H1 (cell line): ENCODE data around the gene LPCAT3. TPM values are rescaled to one million over a fixed set of nuclear protein-coding genes. Genes with fewer than 3 reads are reported as not detected.

Experiments
- CTCF ChIA-PET: fragments of 300-600 bp; sonication (Branson Sonifier 250); formaldehyde crosslinking; loops from one replicate; lab custom pipeline; 2021; ENCODE audit not compliant: partially characterized antibody; lab: Charles Lee
- POLR2A ChIA-PET: fragments of 300-600 bp; sonication (Branson Sonifier 250); formaldehyde crosslinking; loops from one replicate; lab custom pipeline; 2021; ENCODE audit warnings: inconsistent platforms; ENCODE audit not compliant: partially characterized antibody; lab: Charles Lee
- DNase-seq, 2 experiments: peaks; one replicate each; pipeline versions ENCODE4 v3.0.0 to v3.0.0-alpha.2; 2010 to 2022; ENCODE audit warnings: low spot score in 2 of 2, low read depth in 1 of 2, mixed read lengths in 1 of 2
- FAIRE-seq: peaks from 2 replicates; lab custom pipeline; 2011; peaks lifted over from hg19 to GRCh38; lab: Jason Lieb, UNC
- H2AFZ ChIP-seq: 2 replicates; pipeline ENCODE4 v1.8.1; 2012; ENCODE audit warnings: low read length, inconsistent platforms
- H2AK5ac ChIP-seq: 2 replicates; pipeline ENCODE4 v1.6.1; 2013; ENCODE audit warnings: low read depth, low read length
- H2BK120ac ChIP-seq: replicated peaks from 2 replicates; pipeline ENCODE3; 2013; ENCODE audit warnings: low read depth, low read length, inconsistent platforms
- H2BK12ac ChIP-seq: 2 replicates; pipeline ENCODE4 v1.6.1; 2013; ENCODE audit warnings: low read depth, low read length
- H2BK15ac ChIP-seq: 2 replicates; pipeline ENCODE4 v1.6.1; 2013; ENCODE audit warnings: low read length
- H2BK20ac ChIP-seq: 2 replicates; pipeline ENCODE4 v1.6.1; 2013; ENCODE audit warnings: low read length
- H2BK5ac ChIP-seq: 2 replicates; pipeline ENCODE4 v1.6.1; 2013; ENCODE audit warnings: low read depth, low read length
- H3K14ac ChIP-seq: 2 replicates; pipeline ENCODE4 v1.6.1; 2013; ENCODE audit warnings: inconsistent platforms; ENCODE audit not compliant: insufficient read length
- H3K18ac ChIP-seq: 2 replicates; pipeline ENCODE4 v1.6.1; 2013; ENCODE audit warnings: low read length; ENCODE audit errors: extremely low read depth
- H3K23ac ChIP-seq: 2 replicates; pipeline ENCODE4 v1.6.1; 2013; ENCODE audit warnings: inconsistent platforms; ENCODE audit not compliant: insufficient read length
- H3K23me2 ChIP-seq: 2 replicates; pipeline ENCODE4 v1.6.1; 2013; ENCODE audit warnings: low read depth, low read length
- H3K27ac ChIP-seq: 2 replicates; pipeline ENCODE4 v1.6.1; 2011; ENCODE audit warnings: low read depth, low read length, inconsistent platforms
- H3K27me3 ChIP-seq, 4 experiments: replicated peaks in 1 of 4; 1 replicate in 1 of 4; 2 replicates in 3 of 4; pipeline versions ENCODE4 v1.6.1 to v1.8.1; 2011 to 2013; ENCODE audit warnings: low read length in 3 of 4, mild to moderate bottlenecking in 3 of 4, inconsistent platforms in 2 of 4, mixed read lengths in 2 of 4, moderate library complexity in 1 of 4; ENCODE audit not compliant: control insufficient read depth in 3 of 4, insufficient read depth in 3 of 4; ENCODE audit errors: extremely low read depth in 1 of 4
- H3K36me3 ChIP-seq, 4 experiments: 2 replicates each; pipeline versions ENCODE4 v1.6.1 to v1.8.1; 2011 to 2013; ENCODE audit warnings: mild to moderate bottlenecking in 4 of 4, low read length in 3 of 4, moderate library complexity in 2 of 4, control low read depth in 1 of 4, inconsistent platforms in 1 of 4; ENCODE audit not compliant: insufficient read depth in 4 of 4, control insufficient read depth in 2 of 4
- H3K4ac ChIP-seq: replicated peaks from 2 replicates; pipeline ENCODE3; 2013; ENCODE audit warnings: low read length, low read depth, mixed read lengths, inconsistent platforms; ENCODE audit not compliant: insufficient read length
- H3K4me1 ChIP-seq, 4 experiments: replicated peaks in 1 of 4; 1 replicate in 1 of 4; 2 replicates in 3 of 4; pipeline versions ENCODE4 v1.6.1 to v1.8.1; 2011 to 2013; ENCODE audit warnings: low read length in 3 of 4, inconsistent platforms in 2 of 4, mixed read lengths in 1 of 4; ENCODE audit not compliant: insufficient read depth in 4 of 4, control insufficient read depth in 3 of 4
- H3K4me2 ChIP-seq, 2 experiments: 2 replicates each; pipeline versions ENCODE4 v1.6.1 to v1.8.1; 2011 to 2013; ENCODE audit warnings: low read depth in 2 of 2, low read length in 2 of 2, control low read depth in 1 of 2, inconsistent platforms in 1 of 2, mild to moderate bottlenecking in 1 of 2; ENCODE audit not compliant: insufficient read depth in 1 of 2
- H3K4me3 ChIP-seq, 4 experiments: fragments of 200-600, 300-600 bp in 1 of 4; sonication (generic), shearing (Covaris generic), sonication (Bioruptor Twin) in 1 of 4; 2 replicates each; pipeline versions ENCODE4 v1.5.1 to v1.8.1; 2011 to 2016; ENCODE audit warnings: low read length in 4 of 4, low read depth in 3 of 4, control low read depth in 2 of 4, inconsistent platforms in 2 of 4, mild to moderate bottlenecking in 2 of 4, mixed read lengths in 1 of 4, moderate library complexity in 1 of 4; ENCODE audit not compliant: insufficient read depth in 2 of 4; ENCODE audit errors: extremely low read depth in 1 of 4
- H3K56ac ChIP-seq: replicated peaks from 2 replicates; pipeline ENCODE3; 2013; ENCODE audit warnings: low read depth, mild to moderate bottlenecking, mixed read lengths, low read length, inconsistent platforms; ENCODE audit not compliant: insufficient read length
- H3K79me1 ChIP-seq: 2 replicates; pipeline ENCODE4 v1.6.1; 2013; ENCODE audit warnings: low read depth, low read length, control low read depth
- H3K79me2 ChIP-seq, 2 experiments: 2 replicates each; pipeline versions ENCODE4 v1.6.1 to v1.8.1; 2012 to 2013; ENCODE audit warnings: low read length in 2 of 2, mild to moderate bottlenecking in 2 of 2, inconsistent platforms in 1 of 2; ENCODE audit not compliant: insufficient read depth in 2 of 2, control insufficient read depth in 1 of 2
- H3K9ac ChIP-seq, 4 experiments: replicated peaks in 1 of 4; 1 replicate in 1 of 4; 2 replicates in 3 of 4; pipeline versions ENCODE4 v1.6.1 to v1.8.1; 2011 to 2013; ENCODE audit warnings: low read depth in 3 of 4, low read length in 3 of 4, control low read depth in 2 of 4, mild to moderate bottlenecking in 2 of 4, moderate library complexity in 2 of 4, inconsistent platforms in 1 of 4; ENCODE audit errors: extremely low read depth in 1 of 4
- H3K9me3 ChIP-seq, 2 experiments: 2 replicates each; pipeline versions ENCODE4 v1.6.1 to v1.8.1; 2012 to 2013; ENCODE audit warnings: mild to moderate bottlenecking in 2 of 2, moderate library complexity in 2 of 2, control low read depth in 1 of 2, inconsistent platforms in 1 of 2, low read depth in 1 of 2, low read length in 1 of 2, mixed read lengths in 1 of 2; ENCODE audit not compliant: insufficient read depth in 2 of 2
- H4K20me1 ChIP-seq, 2 experiments: replicated peaks in 1 of 2; 2 replicates each; pipeline versions ENCODE3 to v1.8.1; 2011 to 2013; ENCODE audit warnings: inconsistent platforms in 2 of 2, low read length in 2 of 2, mild to moderate bottlenecking in 1 of 2; ENCODE audit not compliant: insufficient read depth in 2 of 2, control insufficient read depth in 1 of 2
- H4K5ac ChIP-seq: 2 replicates; pipeline ENCODE4 v1.6.1; 2013; ENCODE audit warnings: low read length, low read depth, mixed read lengths, inconsistent platforms; ENCODE audit not compliant: insufficient read length
- H4K8ac ChIP-seq: 2 replicates; pipeline ENCODE4 v1.8.0; 2013; ENCODE audit warnings: mild to moderate bottlenecking, moderate library complexity, low read length, inconsistent platforms; ENCODE audit not compliant: insufficient read depth; ENCODE audit errors: extremely low read depth
- H4K91ac ChIP-seq: replicated peaks from 2 replicates; pipeline ENCODE3; 2013; ENCODE audit warnings: low read length, mixed read lengths, inconsistent platforms; ENCODE audit not compliant: insufficient read length
- CBX8 ChIP-seq: fragments of 300-800, 300-1000 bp; sonication (generic); IDR thresholded peaks from 2 replicates; pipeline ENCODE4 v1.7.1; 2016; ENCODE audit warnings: low read depth, low read length, borderline replicate concordance
- EGR1 ChIP-seq: IDR thresholded peaks from 2 replicates; pipeline ENCODE4 v1.6.1; 2011; ENCODE audit warnings: low read depth, low read length, borderline replicate concordance
- KDM5A ChIP-seq: fragments of 200-600 bp; IDR thresholded peaks from 2 replicates; pipeline ENCODE4 v1.7.1; 2012; ENCODE audit warnings: mild to moderate bottlenecking, low read length, inconsistent platforms, mixed read lengths
- MAFK ChIP-seq: IDR thresholded peaks from 2 replicates; pipeline ENCODE4 v1.6.1; 2012; ENCODE audit warnings: low read depth, mild to moderate bottlenecking, improper control_type of control experiment, low read length
- PHF8 ChIP-seq: fragments of 200-600 bp; sonication (generic); conservative IDR thresholded peaks from 2 replicates; pipeline ENCODE4 v1.7.1; 2012; ENCODE audit warnings: low read depth, mild to moderate bottlenecking, inconsistent platforms, low read length, moderate library complexity
- POLR2AphosphoS5 ChIP-seq: IDR thresholded peaks from 2 replicates; pipeline ENCODE4 v1.6.1; 2011; ENCODE audit warnings: low read depth, low read length
- POU5F1 ChIP-seq: IDR thresholded peaks from 2 replicates; pipeline ENCODE4 v1.6.1; 2011; ENCODE audit warnings: low read depth, mild to moderate bottlenecking, low read length, moderate library complexity
- RXRA ChIP-seq: IDR thresholded peaks from 2 replicates; pipeline ENCODE4 v1.6.1; 2011; ENCODE audit warnings: low read depth, mild to moderate bottlenecking, low read length, moderate library complexity; ENCODE audit not compliant: insufficient read depth
- SP1 ChIP-seq: IDR thresholded peaks from 2 replicates; pipeline ENCODE4 v1.6.1; 2011; ENCODE audit warnings: low read depth, low read length
- YY1 ChIP-seq: IDR thresholded peaks from 2 replicates; pipeline ENCODE4 v1.6.1; 2011; ENCODE audit warnings: low read depth, mild to moderate bottlenecking, low read length
- ZNF274 ChIP-seq: IDR thresholded peaks from 2 replicates; pipeline ENCODE4 v1.7.0; 2012; ENCODE audit warnings: low read length, borderline replicate concordance; ENCODE audit errors: extremely low read depth
- WGBS, 2 experiments: shearing (Covaris generic) in 1 of 2; methylation state at CpG; one replicate each; pipeline versions ENCODE4 v1.1.6 to v1.1.7; 2013 to 2015; ENCODE audit warnings: low lambda C conversion rate in 2 of 2, mixed read lengths in 2 of 2, inconsistent platforms in 1 of 2, low coverage in 1 of 2, missing lambda C conversion rate in 1 of 2; ENCODE audit not compliant: insufficient replicate concordance in 2 of 2, insufficient coverage in 1 of 2, insufficient read length in 1 of 2; ENCODE audit errors: extremely low coverage in 1 of 2, missing lambda C conversion rate in 1 of 2; 5-methylcytosine and 5-hydroxymethylcytosine counted together
- polyA plus RNA-seq, 7 experiments: library from polyadenylated mRNA; depleted of rRNA in 3 of 7; stranded (reverse) in 5 of 7; unstranded in 2 of 7; fragments of >200 nt in 5 of 7; fragments of 200-250 nt in 2 of 7; gene quantifications; 1 replicate in 5 of 7; 2 replicates in 1 of 7; 4 replicates in 1 of 7; pipeline versions ENCODE4 v1.2.1 to v1.2.3, GENCODE V29; 2011 to 2013; ENCODE audit warnings: missing spikeins in 2 of 7, mixed read lengths in 2 of 7
- total RNA-seq: library from RNA; stranded (reverse); fragmentation: NEBNext Ultra II Directional; extraction: Animal tissue kit (Norgen Biotek cat#: 25700); gene quantifications from 2 replicates; pipeline ENCODE4 v1.2.1, GENCODE V29; 2021
- TF ChIP-seq, protein P1 (sequence below): IDR thresholded peaks from 2 replicates; pipeline ENCODE4 v1.6.1; 2012; ENCODE audit warnings: inconsistent platforms
- TF ChIP-seq, protein P2 (sequence below): IDR thresholded peaks from 2 replicates; pipeline ENCODE4 v1.6.1; 2011; ENCODE audit warnings: low read depth, mild to moderate bottlenecking, low read length; ENCODE audit not compliant: insufficient read depth

Gene LPCAT3
- total and polyA plus RNA-seq, 2 of the 8 experiments (the other 6 are each of a cell fraction or from before 2014, with no cell fraction given), result 55.8 to 70.4 TPM

DNA sequence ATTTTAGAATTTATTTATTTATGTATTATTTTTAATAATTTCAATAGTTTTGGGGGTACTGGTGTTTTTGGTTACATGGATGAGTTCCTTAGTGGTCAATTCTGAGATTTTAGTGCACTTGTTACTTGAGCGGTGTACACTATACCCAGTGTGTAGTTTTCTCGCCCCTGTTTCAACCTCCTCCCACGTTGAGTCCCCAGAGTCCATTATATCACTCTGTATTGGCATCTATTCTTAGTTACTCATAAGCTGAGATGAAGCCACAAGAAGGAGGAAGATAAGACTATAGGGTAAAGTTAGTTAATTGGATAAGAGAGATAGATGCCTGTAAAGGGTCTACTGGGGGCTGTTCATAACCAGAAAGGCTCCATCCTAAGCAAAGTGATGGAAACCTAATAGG lies 46.2 kb upstream of the LPCAT3 start:
- FAIRE-seq, result no peak
- no peaks in the 10 kb centered on the region for H3K27me3 ChIP-seq

More for the DNA sequence above, 46.2 kb upstream of the LPCAT3 start:
- Histone ChIP-seq H3K56ac (no peak overlapping the region), H4K8ac (no peak overlapping the region), H2BK5ac (no peak overlapping the region), H3K4me3 (no peak overlapping the region), H3K23ac (no peak overlapping the region), H2BK20ac (no peak overlapping the region), H2BK120ac (no peak overlapping the region), H3K4me1 (peaks cover 0 to 5% (median 2%) of the 10 kb centered on the region in 4 experiments; a peak in 3 of 7 replicates), H4K91ac (no peak overlapping the region), H3K4ac (no peak overlapping the region), H4K5ac (no peak overlapping the region), H3K79me1 (no peaks in the 10 kb centered on the region), H3K9ac (no peak overlapping the region), H4K20me1 (no peaks in the 10 kb centered on the region), H2AFZ (no peak overlapping the region), H3K23me2 (no peaks in the 10 kb centered on the region), H2AK5ac (no peak overlapping the region), H2BK15ac (no peak overlapping the region), H3K36me3 (no peaks in the 10 kb centered on the region), H3K14ac (no peak overlapping the region), H3K79me2 (no peaks in the 10 kb centered on the region), H3K4me2 (no peak overlapping the region), H3K18ac (no peak overlapping the region), H2BK12ac (no peak overlapping the region), H3K9me3 (no peaks in the 10 kb centered on the region; a peak in 1 of 4 replicates), H3K27ac (no peak overlapping the region)
- ChIA-PET CTCF (interaction anchor here (0.9 to 3.1 kb wide), 3 partner anchors 8 to 49 kb away, joined by 3 to 13 read pairs (median 3); no protein-coding TSS in a partner anchor), POLR2A (interaction anchor here (1.9 kb wide), 1 partner anchor 12 kb away, joined by 9 read pairs; no protein-coding TSS in a partner anchor)
- DNase-seq, result no peak
- 81% methylated on average over 3 of the region's 3 CpGs; no CpG with 5 or more reads in 1 of the 2 experiments for WGBS, 2 experiments
- no peak for TF ChIP-seq RXRA
- no peak for TF ChIP-seq PHF8
- no peak for TF ChIP-seq YY1
- TF ChIP-seq, protein P1, sequence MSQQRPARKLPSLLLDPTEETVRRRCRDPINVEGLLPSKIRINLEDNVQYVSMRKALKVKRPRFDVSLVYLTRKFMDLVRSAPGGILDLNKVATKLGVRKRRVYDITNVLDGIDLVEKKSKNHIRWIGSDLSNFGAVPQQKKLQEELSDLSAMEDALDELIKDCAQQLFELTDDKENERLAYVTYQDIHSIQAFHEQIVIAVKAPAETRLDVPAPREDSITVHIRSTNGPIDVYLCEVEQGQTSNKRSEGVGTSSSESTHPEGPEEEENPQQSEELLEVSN, result no peak
- no peak for TF ChIP-seq EGR1
- TF ChIP-seq POLR2AphosphoS5, result no peak
- no peak for TF ChIP-seq KDM5A
- TF ChIP-seq ZNF274, result no peak
- no peak for TF ChIP-seq SP1
- TF ChIP-seq CBX8, result no peak
- TF ChIP-seq, protein P2, sequence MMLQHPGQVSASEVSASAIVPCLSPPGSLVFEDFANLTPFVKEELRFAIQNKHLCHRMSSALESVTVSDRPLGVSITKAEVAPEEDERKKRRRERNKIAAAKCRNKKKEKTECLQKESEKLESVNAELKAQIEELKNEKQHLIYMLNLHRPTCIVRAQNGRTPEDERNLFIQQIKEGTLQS, result no peak
- TF ChIP-seq POU5F1, result no peak
- no peak for TF ChIP-seq MAFK
